ENCODE measurements around the gene BCAR3. TPM values are rescaled to one million over a fixed set of nuclear protein-coding genes. Genes with fewer than 3 reads are reported as not detected.

BCAR3 gene
- total RNA-seq, 1 donor, result 32.0 TPM

GRCh38 chr1:93615582-93616150 lies 66.0 kb downstream of the BCAR3 start:
- DNase-seq (ENCODE audit: low read depth), result peak; percentile 58
- no peak overlapping the region for H3K4me3 ChIP-seq (ENCODE audit: low read depth, low read length)
- no peak for TF ChIP-seq CTCF (IDR thresholded peaks at IDR 0.05; ENCODE audit: insufficient read depth, low read depth, low read length)

GRCh38 chr1:93614986-93615581 lies 66.6 kb downstream of the BCAR3 start:
- no peak for TF ChIP-seq CTCF (IDR thresholded peaks at IDR 0.05; ENCODE audit: insufficient read depth, low read depth, low read length)
- no peak overlapping the region for H3K4me3 ChIP-seq (ENCODE audit: low read depth, low read length)
- peak; percentile 76 for DNase-seq (ENCODE audit: low read depth)

GRCh38 chr1:93614541-93614940 lies 67.1 kb downstream of the BCAR3 start:
- H3K4me3 ChIP-seq (ENCODE audit: low read depth, low read length), result no peak overlapping the region
- DNase-seq (ENCODE audit: low read depth), result no peak
- TF ChIP-seq CTCF (IDR thresholded peaks at IDR 0.05; ENCODE audit: insufficient read depth, low read depth, low read length), result no peak

GRCh38 chr1:93613898-93614297 lies 67.7 kb downstream of the BCAR3 start:
- peak; percentile 72 for DNase-seq (ENCODE audit: low read depth)
- no peak for TF ChIP-seq CTCF (IDR thresholded peaks at IDR 0.05; ENCODE audit: insufficient read depth, low read depth, low read length)
- H3K4me3 ChIP-seq (ENCODE audit: low read depth, low read length), result peak overlapping the region; percentile 31

GRCh38 chr1:93612510-93612909 lies 69.1 kb downstream of the BCAR3 start:
- no peak for TF ChIP-seq CTCF (IDR thresholded peaks at IDR 0.05; ENCODE audit: insufficient read depth, low read depth, low read length)

GRCh38 chr1:93611668-93612067 lies 70.0 kb downstream of the BCAR3 start:
- TF ChIP-seq CTCF (IDR thresholded peaks at IDR 0.05; ENCODE audit: insufficient read depth, low read depth, low read length), result no peak
- no peak for DNase-seq (ENCODE audit: low read depth)
- no peak overlapping the region for H3K4me3 ChIP-seq (ENCODE audit: low read depth, low read length)

More at GRCh38 chr1:93612510-93612909, 69.1 kb downstream of the BCAR3 start:
- DNase-seq (ENCODE audit: low read depth), result no peak
- no peak overlapping the region for H3K4me3 ChIP-seq (ENCODE audit: low read depth, low read length)

GRCh38 chr1:93609536-93609935 lies 72.1 kb downstream of the BCAR3 start:
- H3K4me3 ChIP-seq (ENCODE audit: low read depth, low read length), result no peak overlapping the region
- DNase-seq (ENCODE audit: low read depth), result no peak
- TF ChIP-seq CTCF (IDR thresholded peaks at IDR 0.05; ENCODE audit: insufficient read depth, low read depth, low read length), result no peak
